Measurements from ENCODE around the gene WFDC2.

DNA sequence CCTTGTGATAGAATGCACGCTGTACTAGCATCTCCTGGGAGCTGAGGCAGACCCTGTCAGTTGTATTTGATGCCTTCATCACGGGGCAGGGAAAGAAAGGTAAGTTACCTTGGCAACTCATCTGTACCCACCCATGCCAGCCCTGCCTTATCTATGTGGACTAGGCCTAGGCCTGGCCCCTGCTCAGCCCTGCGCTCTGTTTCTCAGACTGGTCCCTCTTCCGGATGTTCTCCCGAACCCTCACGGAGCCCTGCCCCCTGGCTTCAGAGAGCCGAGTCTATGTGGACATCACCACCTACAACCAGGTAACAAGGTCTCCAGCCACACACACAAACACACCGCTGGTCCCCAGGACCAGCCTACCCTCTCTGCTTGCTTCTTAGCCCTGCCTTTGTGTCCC is 49.4 kb upstream of the WFDC2 start:
- TF ChIP-seq CTCF (IDR thresholded peaks at IDR 0.05; ENCODE audit: insufficient read depth, low read length, poor library complexity, severe bottlenecking) (no peak), EZH2phosphoT487 (conservative IDR thresholded peaks at IDR 0.05; ENCODE audit: low read length) (no peak)

Data from SU-DHL-6 (cell line).